CD14-positive monocyte (primary cell): ENCODE data around the gene HSF2. TPM values are rescaled to one million over a fixed set of nuclear protein-coding genes. Genes with fewer than 3 reads are reported as not detected.
A peak's percentile ranks its signal among the peaks of the same experiment; 100 is the strongest.

Experiments
- DNase-seq, 3 donors: peaks; one replicate each; pipeline ENCODE4 v3.0.0-alpha.2; 2011 to 2022
- H2AFZ ChIP-seq: 2 replicates; pipeline ENCODE4 v1.6.0; 2012; ENCODE audit warnings: mild to moderate bottlenecking, low read depth, low read length, inconsistent platforms; ENCODE audit not compliant: insufficient read depth, poor library complexity, severe bottlenecking
- H3K27ac ChIP-seq, 2 donors: 1 replicate in 1 of 2; 2 replicates in 1 of 2; pipeline ENCODE4 v1.5.1; 2012 to 2013; ENCODE audit warnings: low read length in 2 of 2, control low read depth in 1 of 2, inconsistent platforms in 1 of 2, low read depth in 1 of 2, mild to moderate bottlenecking in 1 of 2
- H3K27me3 ChIP-seq, 2 donors: one replicate each; pipeline versions ENCODE4 v1.6.0 to v1.6.1; 2011 to 2013; ENCODE audit warnings: low read length in 2 of 2; ENCODE audit not compliant: control insufficient read depth in 2 of 2, insufficient read depth in 2 of 2
- H3K36me3 ChIP-seq, 2 donors: replicated peaks in 1 of 2; 1 replicate in 1 of 2; 2 replicates in 1 of 2; pipeline versions ENCODE4 v1.5.1 to v1.6.1; 2012 to 2013; ENCODE audit warnings: low read length in 2 of 2, control low read depth in 1 of 2, inconsistent platforms in 1 of 2, mild to moderate bottlenecking in 1 of 2; ENCODE audit not compliant: insufficient read depth in 2 of 2, control insufficient read depth in 1 of 2
- H3K4me1 ChIP-seq, 2 donors: 1 replicate in 1 of 2; 2 replicates in 1 of 2; pipeline versions ENCODE4 v1.5.1 to v1.6.1; 2012 to 2013; ENCODE audit warnings: low read length in 2 of 2, control low read depth in 1 of 2, inconsistent platforms in 1 of 2, mild to moderate bottlenecking in 1 of 2, moderate library complexity in 1 of 2; ENCODE audit not compliant: insufficient read depth in 2 of 2, control insufficient read depth in 1 of 2
- H3K4me2 ChIP-seq: replicated peaks from 2 replicates; pipeline ENCODE3; 2012; ENCODE audit warnings: low read length, moderate library complexity, mild to moderate bottlenecking; ENCODE audit not compliant: poor library complexity, severe bottlenecking; ENCODE audit errors: extremely low read depth
- H3K4me3 ChIP-seq, 3 experiments: fragments of 200-600 bp in 1 of 3; sonication (generic) in 1 of 3; replicated peaks in 1 of 3; 1 replicate in 2 of 3; 2 replicates in 1 of 3; pipeline ENCODE4 v1.5.1; 2011 to 2013; ENCODE audit warnings: low read length in 3 of 3, mild to moderate bottlenecking in 3 of 3, control low read depth in 2 of 3, low read depth in 2 of 3, inconsistent platforms in 1 of 3, moderate library complexity in 1 of 3
- H3K79me2 ChIP-seq: 2 replicates; pipeline ENCODE4 v1.6.0; 2012; ENCODE audit warnings: mild to moderate bottlenecking, control low read depth, inconsistent platforms, low read length, moderate library complexity; ENCODE audit not compliant: insufficient read depth
- H3K9ac ChIP-seq: 2 replicates; pipeline ENCODE4 v1.6.0; 2017; ENCODE audit warnings: low read length, mild to moderate bottlenecking; ENCODE audit not compliant: insufficient read depth, poor library complexity, severe bottlenecking
- H3K9me3 ChIP-seq, 2 donors: replicated peaks in 1 of 2; 1 replicate in 1 of 2; 2 replicates in 1 of 2; pipeline versions ENCODE4 v1.5.1 to v1.6.1; 2012 to 2013; ENCODE audit warnings: low read length in 2 of 2, control low read depth in 1 of 2; ENCODE audit not compliant: control insufficient read depth in 1 of 2, insufficient read depth in 1 of 2
- H4K20me1 ChIP-seq: 2 replicates; pipeline ENCODE4 v1.6.0; 2012; ENCODE audit warnings: mild to moderate bottlenecking, low read length, control low read depth, moderate library complexity; ENCODE audit not compliant: insufficient read depth
- H3K27ac Mint-ChIP-seq, 7 donors: one replicate each; pipeline ENCODE4 v1.8.0; 2020; ENCODE audit warnings: mild to moderate bottlenecking in 7 of 7, mixed read lengths in 7 of 7, moderate library complexity in 6 of 7, inconsistent platforms in 2 of 7
- H3K27me3 Mint-ChIP-seq, 3 donors: one replicate each; pipeline ENCODE4 v1.8.0; 2021 to 2022; ENCODE audit warnings: low read depth in 3 of 3, mild to moderate bottlenecking in 3 of 3, mixed read lengths in 3 of 3, moderate library complexity in 3 of 3, inconsistent platforms in 1 of 3
- H3K36me3 Mint-ChIP-seq, 2 donors: one replicate each; pipeline ENCODE4 v1.8.0; 2020; ENCODE audit warnings: mixed read lengths in 2 of 2, inconsistent platforms in 1 of 2, mild to moderate bottlenecking in 1 of 2
- H3K4me1 Mint-ChIP-seq: one replicate; pipeline ENCODE4 v1.8.0; 2020; ENCODE audit warnings: mild to moderate bottlenecking, mixed read lengths
- H3K4me3 Mint-ChIP-seq, 2 donors: one replicate each; pipeline ENCODE4 v1.8.0; 2020; ENCODE audit warnings: mild to moderate bottlenecking in 2 of 2, mixed read lengths in 2 of 2, moderate library complexity in 1 of 2
- H3K9me3 Mint-ChIP-seq, 7 donors: one replicate each; pipeline ENCODE4 v1.8.0; 2020 to 2022; ENCODE audit warnings: mixed read lengths in 7 of 7, mild to moderate bottlenecking in 6 of 7, moderate library complexity in 6 of 7, inconsistent platforms in 2 of 7
- CTCF ChIP-seq: fragments of 200-600 bp; IDR thresholded peaks from one replicate; pipeline ENCODE4 v1.8.0; 2022; ENCODE audit warnings: antibody characterized with exemption, mild to moderate bottlenecking
- WGBS: methylation state at CpG from one replicate; pipeline ENCODE4 v1.1.5; 2013; ENCODE audit warnings: missing lambda C conversion rate; ENCODE audit not compliant: insufficient coverage; 5-methylcytosine and 5-hydroxymethylcytosine counted together
- intact Hi-C, 2 donors: fragments of 100-400 bp; cut with micrococcal nuclease; formaldehyde crosslinking; loops; one replicate each; pipeline versions ENCODE4 v1.15.0 to v1.15.1; 2023
- polyA plus RNA-seq, 3 donors: library from polyadenylated mRNA; depleted of rRNA in 1 of 3; unstranded in 2 of 3; stranded (reverse) in 1 of 3; fragments of 300-500 nt in 2 of 3; fragments of >200 nt in 1 of 3; fragmentation: Illumina TruSeq in 2 of 3; gene quantifications; 1 replicate in 2 of 3; 2 replicates in 1 of 3; pipeline ENCODE4 v1.2.3, GENCODE V29; 2012 to 2021

HSF2 gene
- polyA plus RNA-seq, 3 donors: 2.3 to 8.8 (median 2.6) TPM

- Mint-ChIP-seq H3K4me3 (no peak overlapping the region), H3K4me1 (peaks cover 23% of the 10 kb centered on the region), H3K9me3 (no peaks in the 10 kb centered on the region), H3K27me3 (no peaks in the 10 kb centered on the region), H3K27ac (peak overlapping the region in 1 of 7 donors; percentile 8), H3K36me3 (peaks cover 25 to 26% of the 10 kb centered on the region in 2 donors)
- no peak for TF ChIP-seq CTCF
- intact Hi-C loops: no loop called here
- no peak overlapping the region for H3K9ac ChIP-seq
- H4K20me1 ChIP-seq: no peaks in the 10 kb centered on the region
- no peak overlapping the region for H3K4me3 ChIP-seq
- peaks cover 7 to 43% of the 10 kb centered on the region in 2 donors for H3K36me3 ChIP-seq
- H3K4me1 ChIP-seq: peaks cover 0 to 7% of the 10 kb centered on the region in 2 donors
- H3K9me3 ChIP-seq: no peaks in the 10 kb centered on the region
- peaks cover 31% of the 10 kb centered on the region for H3K79me2 ChIP-seq
- no peak overlapping the region for H3K27ac ChIP-seq
- peak in 1 of 3 donors; percentile 12 for DNase-seq
- H3K4me2 ChIP-seq: no peak overlapping the region
- no peaks in the 10 kb centered on the region for H3K27me3 ChIP-seq
- no peak overlapping the region for H2AFZ ChIP-seq
These were observed 12.5 kb downstream of the HSF2 start for GRCh38 chr6:122412001-122412400.

GRCh38 chr6:122416825-122417224 is 17.4 kb downstream of the HSF2 start:
- Histone ChIP-seq H3K9ac (no peak overlapping the region), H4K20me1 (no peaks in the 10 kb centered on the region), H3K9me3 (no peaks in the 10 kb centered on the region), H3K27me3 (no peaks in the 10 kb centered on the region), H2AFZ (no peak overlapping the region), H3K4me1 (peaks cover 0 to 5% of the 10 kb centered on the region in 2 donors), H3K79me2 (no peaks in the 10 kb centered on the region), H3K36me3 (peaks cover 17 to 74% of the 10 kb centered on the region in 2 donors), H3K27ac (no peak overlapping the region), H3K4me3 (no peak overlapping the region), H3K4me2 (no peak overlapping the region)
- Mint-ChIP-seq H3K27ac (no peak overlapping the region), H3K27me3 (no peaks in the 10 kb centered on the region), H3K4me3 (no peak overlapping the region), H3K4me1 (peaks cover 8% of the 10 kb centered on the region), H3K36me3 (peaks cover 36 to 40% of the 10 kb centered on the region in 2 donors), H3K9me3 (no peaks in the 10 kb centered on the region)
- no peak for TF ChIP-seq CTCF
- no peak for DNase-seq
- WGBS: no CpG with 5 or more reads among the region's 1 CpG
- intact Hi-C loops: no loop called here
